ENCODE data around the gene ALDH3B1. TPM values are rescaled to one million over a fixed set of nuclear protein-coding genes. Genes with fewer than 3 reads are reported as not detected.

ALDH3B1 gene
- total and polyA plus RNA-seq, 2 of the 4 experiments (the other 2 are of a cell fraction) = 11.8 to 22.8 TPM

- intact Hi-C loops (cut with micrococcal nuclease) (no loop called here), dilution Hi-C loops (cut with HindIII; ENCODE audit: low sequenced_read_pairs, unreplicated experiment) (no loop called here), in situ Hi-C loops (cut with MboI; ENCODE audit: low sequenced_read_pairs) (no loop called here)
- Histone ChIP-seq H4K20me1 (ENCODE audit: insufficient read depth, low read length) (peaks cover 3% of the 10 kb centered on the region; the same call in 1 of the 2 replicates), H2BK5ac (ENCODE audit: low read depth, low read length, poor library complexity, severe bottlenecking) (no peak overlapping the region), H2BK120ac (ENCODE audit: low read depth, low read length) (no peak overlapping the region), H3K14ac (replicated peaks; ENCODE audit: low read depth, low read length) (no peak overlapping the region), H4K8ac (ENCODE audit: low read depth in 2 of 2, low read length in 2 of 2) (no peak overlapping the region), H3K36me3 (ENCODE audit: control insufficient read depth, insufficient read depth, low read length) (peaks cover 15% of the 10 kb centered on the region), H3K4me2 (ENCODE audit: low read depth, low read length) (no peak overlapping the region), H3K4me3 (ENCODE audit: insufficient read depth, low read depth, low read length) (no peak overlapping the region), H3K23ac (ENCODE audit: low read depth, low read length) (no peak overlapping the region), H2BK20ac (ENCODE audit: low read depth, low read length) (no peak overlapping the region), H2BK15ac (ENCODE audit: low read depth, low read length) (no peak overlapping the region), H3K27ac (ENCODE audit: insufficient read depth, low read length) (no peak overlapping the region), H3K9me1 (ENCODE audit: insufficient read depth, low read length) (peaks cover 6% of the 10 kb centered on the region), H3K9me3 (ENCODE audit: control insufficient read depth, insufficient read depth, low read length) (no peaks in the 10 kb centered on the region), H3K18ac (ENCODE audit: low read depth, low read length) (no peak overlapping the region), H3K4me1 (ENCODE audit: control insufficient read depth, insufficient read depth, low read length) (no peaks in the 10 kb centered on the region), H4K91ac (ENCODE audit: insufficient read depth, low read depth, low read length) (no peak overlapping the region), H4K5ac (ENCODE audit: low read depth, low read length) (no peak overlapping the region), H3K4ac (ENCODE audit: low read depth, low read length) (no peak overlapping the region), H3K56ac (ENCODE audit: extremely low read depth, insufficient read depth, low read length) (no peak overlapping the region), H3K79me1 (ENCODE audit: low read depth in 1 of 2, low read length in 2 of 2) (peaks cover 0 to 3% of the 10 kb centered on the region in 2 experiments; a peak in 1 of 4 replicates), H3K27me3 (ENCODE audit: control insufficient read depth, insufficient read depth, low read length) (no peaks in the 10 kb centered on the region), H2AFZ (replicated peaks; ENCODE audit: low read length, poor library complexity) (no peak overlapping the region), H2AK5ac (ENCODE audit: low read depth, low read length) (no peak overlapping the region), H2AK9ac (replicated peaks; ENCODE audit: low read depth, low read length, poor library complexity) (no peak overlapping the region), H3K9ac (ENCODE audit: low read depth, low read length) (no peak overlapping the region)
- ATAC-seq (ENCODE audit: low read depth) (no peak; the same call in 1 of the 2 replicates), DNase-seq (no peak)
- no TSS peak for BruUV-seq (replicated peaks)
- CTCF ChIA-PET = no interaction called here
- TF ChIP-seq CTCF (conservative IDR thresholded peaks at IDR 0.05; ENCODE audit: low read depth, low read length) = peak; percentile 32
- no peak for TF ChIP-seq MAFK (IDR thresholded peaks at IDR 0.05; ENCODE audit: low read depth, low read length)
- TF ChIP-seq ELK1 (IDR thresholded peaks at IDR 0.05; ENCODE audit: borderline replicate concordance, low read depth, low read length) = no peak
- no peak for TF ChIP-seq POLR2A (IDR thresholded peaks at IDR 0.05; ENCODE audit: low read depth, low read length)
- TF ChIP-seq SMC3 (IDR thresholded peaks at IDR 0.05; ENCODE audit: low read depth, low read length) = peak; percentile 17; the same call in 1 of the 2 replicates
- peak; percentile 68 for TF ChIP-seq CEBPB (IDR thresholded peaks at IDR 0.05; ENCODE audit: low read depth, low read length)
- TF ChIP-seq NFE2L2 (IDR thresholded peaks at IDR 0.05; ENCODE audit: low read depth, low read length) = no peak
- peak; percentile 29 for TF ChIP-seq RAD21 (IDR thresholded peaks at IDR 0.05; ENCODE audit: low read length)
- no peak for TF ChIP-seq MXI1 (IDR thresholded peaks at IDR 0.05; ENCODE audit: borderline replicate concordance, low read depth, low read length)
- TF ChIP-seq BHLHE40 (IDR thresholded peaks at IDR 0.05; ENCODE audit: low read depth, low read length) = no peak
- TF ChIP-seq MAZ (IDR thresholded peaks at IDR 0.05; ENCODE audit: borderline replicate concordance, low read depth, low read length) = no peak
- TF ChIP-seq CHD1 (IDR thresholded peaks at IDR 0.05; ENCODE audit: low read depth, low read length) = no peak
- no peak for TF ChIP-seq FOS (IDR thresholded peaks at IDR 0.05; ENCODE audit: low read depth, low read length)
- TF ChIP-seq RCOR1 (IDR thresholded peaks at IDR 0.05; ENCODE audit: insufficient replicate concordance, low read length) = no peak
- TF ChIP-seq USF2 (IDR thresholded peaks at IDR 0.05; ENCODE audit: low read depth, low read length) = no peak
- TF ChIP-seq RFX5 (IDR thresholded peaks at IDR 0.05; ENCODE audit: low read depth, low read length) = no peak
- WGBS, 2 experiments (ENCODE audit: extremely low coverage in 2 of 2, insufficient read length in 1 of 2) = no CpG with 5 or more reads among the region's 11 CpGs
- POLR2A ChIA-PET (ENCODE audit: unreplicated experiment) = no interaction called here
These were observed 66.4 kb downstream of the ALDH3B1 start for GRCh38 chr11:68076371-68077042.

Data from IMR-90 (cell line).